ENCODE data around the gene PLEKHG5.

PLEKHG5 gene

DNA sequence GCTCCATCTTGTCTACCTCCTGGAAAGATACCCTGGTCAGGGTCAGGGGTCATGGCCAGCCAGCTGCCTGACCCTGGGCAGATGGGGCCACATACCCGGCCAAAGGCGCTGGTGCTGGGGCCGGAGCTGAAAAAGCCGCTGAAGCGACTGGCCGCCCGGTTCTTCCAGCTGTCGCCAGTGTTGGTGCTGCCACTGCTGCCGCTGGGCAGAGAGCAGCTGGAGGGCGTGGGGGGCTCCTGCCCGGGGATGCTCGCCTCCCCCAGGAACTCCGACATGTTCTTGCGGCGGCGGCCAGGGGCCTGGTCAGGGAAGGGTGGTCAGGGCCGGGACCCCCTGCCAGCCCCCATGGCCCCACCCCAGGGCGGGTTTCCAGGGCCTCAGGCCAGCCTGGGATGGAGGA lies 18.3 kb downstream of the PLEKHG5 start:
- no peak for TF ChIP-seq CTCF (IDR thresholded peaks at IDR 0.05; ENCODE audit: poor library complexity, severe bottlenecking)
- H3K9me3 ChIP-seq (ENCODE audit: severe bottlenecking) = no peaks in the 10 kb centered on the region
- H3K27ac ChIP-seq (ENCODE audit: poor library complexity, severe bottlenecking) = no peak overlapping the region
- H3K4me3 ChIP-seq (ENCODE audit: severe bottlenecking) = no peak overlapping the region
- no peak for DNase-seq (ENCODE audit: low spot score)
- peaks cover 71% of the 10 kb centered on the region for H3K36me3 ChIP-seq (ENCODE audit: low read depth)
- no peak for ATAC-seq (ENCODE audit: low read depth)
- peaks cover 4% of the 10 kb centered on the region for H3K4me1 ChIP-seq (ENCODE audit: insufficient read depth, poor library complexity, severe bottlenecking)
- H3K27me3 ChIP-seq (ENCODE audit: insufficient read depth, poor library complexity, severe bottlenecking) = no peaks in the 10 kb centered on the region

DNA sequence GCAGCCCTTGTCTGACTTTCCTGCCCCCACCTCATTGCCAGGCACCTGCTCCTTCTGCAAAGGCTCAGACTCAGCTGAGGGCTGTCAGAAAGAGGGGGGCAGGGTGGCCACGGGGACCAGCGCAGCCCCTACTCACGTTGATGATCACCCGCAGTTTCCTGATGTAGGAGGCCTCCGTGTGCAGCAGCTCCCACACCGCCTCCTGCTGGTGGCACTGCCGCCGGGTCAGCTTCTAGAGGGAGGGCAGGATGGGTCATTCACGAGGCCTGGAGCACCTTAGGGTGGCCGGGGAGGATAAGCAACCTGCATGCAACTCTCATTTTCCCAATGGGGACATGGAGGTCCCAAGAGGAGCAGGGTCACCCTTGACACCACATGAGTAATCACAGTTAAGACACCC lies 19.1 kb downstream of the PLEKHG5 start:
- TF ChIP-seq CTCF (IDR thresholded peaks at IDR 0.05; ENCODE audit: poor library complexity, severe bottlenecking) = peak; percentile 29
- Histone ChIP-seq H3K9me3 (ENCODE audit: severe bottlenecking) (no peaks in the 10 kb centered on the region), H3K36me3 (ENCODE audit: low read depth) (peaks cover 70% of the 10 kb centered on the region), H3K4me3 (ENCODE audit: severe bottlenecking) (no peak overlapping the region), H3K27ac (ENCODE audit: poor library complexity, severe bottlenecking) (peak overlapping the region; percentile 29), H3K27me3 (ENCODE audit: insufficient read depth, poor library complexity, severe bottlenecking) (no peaks in the 10 kb centered on the region), H3K4me1 (ENCODE audit: insufficient read depth, poor library complexity, severe bottlenecking) (peaks cover 4% of the 10 kb centered on the region)
- DNase-seq (ENCODE audit: low spot score) (no peak), ATAC-seq (ENCODE audit: low read depth) (no peak)

GRCh38 chr1:6471970-6472368 lies 19.5 kb downstream of the PLEKHG5 start:
- Histone ChIP-seq H3K4me1 (ENCODE audit: insufficient read depth, poor library complexity, severe bottlenecking) (peaks cover 4% of the 10 kb centered on the region), H3K36me3 (ENCODE audit: low read depth) (peaks cover 66% of the 10 kb centered on the region), H3K4me3 (ENCODE audit: severe bottlenecking) (no peak overlapping the region), H3K27me3 (ENCODE audit: insufficient read depth, poor library complexity, severe bottlenecking) (no peaks in the 10 kb centered on the region), H3K9me3 (ENCODE audit: severe bottlenecking) (no peaks in the 10 kb centered on the region), H3K27ac (ENCODE audit: poor library complexity, severe bottlenecking) (peak overlapping the region; percentile 29)
- DNase-seq (ENCODE audit: low spot score) (no peak), ATAC-seq (ENCODE audit: low read depth) (peak; percentile 72)
- TF ChIP-seq CTCF (IDR thresholded peaks at IDR 0.05; ENCODE audit: poor library complexity, severe bottlenecking) = no peak

GRCh38 chr1:6471086-6471969 lies 20.1 kb downstream of the PLEKHG5 start:
- Histone ChIP-seq H3K4me3 (ENCODE audit: severe bottlenecking) (no peak overlapping the region), H3K27me3 (ENCODE audit: insufficient read depth, poor library complexity, severe bottlenecking) (no peaks in the 10 kb centered on the region), H3K9me3 (ENCODE audit: severe bottlenecking) (no peaks in the 10 kb centered on the region), H3K4me1 (ENCODE audit: insufficient read depth, poor library complexity, severe bottlenecking) (peaks cover 4% of the 10 kb centered on the region), H3K27ac (ENCODE audit: poor library complexity, severe bottlenecking) (peak overlapping the region; percentile 29), H3K36me3 (ENCODE audit: low read depth) (peaks cover 61% of the 10 kb centered on the region)
- DNase-seq (ENCODE audit: low spot score) (no peak), ATAC-seq (ENCODE audit: low read depth) (no peak)
- TF ChIP-seq CTCF (IDR thresholded peaks at IDR 0.05; ENCODE audit: poor library complexity, severe bottlenecking) = no peak

All from RWPE2 (cell line).